ENCODE measurements around the gene TENM3. TPM values are rescaled to one million over a fixed set of nuclear protein-coding genes. Genes with fewer than 3 reads are reported as not detected.

TENM3 gene
- total RNA-seq, 4 donors from 2014 or later: 3.4 to 9.8 (median 6.9) TPM

- in situ Hi-C loops (cut with MboI; ENCODE audit: low pct_ligation_motif_present in 1 of 4, low pct_unique_long_range_greater_than_20kb in 1 of 4, low sequenced_read_pairs in 3 of 4) (no loop called here), intact Hi-C loops (cut with DNase I; ENCODE audit: low total_unique reads) (no loop called here)
- Histone ChIP-seq H3K9me3 (no peaks in the 10 kb centered on the region), H3K4me1 (peaks cover 0 to 14% (median 3%) of the 10 kb centered on the region in 4 donors), H3K36me3 (no peaks in the 10 kb centered on the region), H3K27me3 (peaks cover 31% of the 10 kb centered on the region), H3K4me3 (no peak overlapping the region), H3K27ac (no peak overlapping the region)
- TF ChIP-seq EP300 (IDR thresholded peaks at IDR 0.05; ENCODE audit: low read depth) (no peak), POLR2A (IDR thresholded peaks at IDR 0.05) (no peak)
- 24 to 45% methylated on average over 1 of the region's 1 CpG for WGBS, 2 donors (ENCODE audit: low coverage in 1 of 2)
- DNase-seq: no peak
Observed at GRCh38 chr4:182704077-182704476, 460.9 kb downstream of the TENM3 start.

- Histone ChIP-seq H3K27me3 (peaks cover 34% of the 10 kb centered on the region), H3K4me3 (no peak overlapping the region), H3K36me3 (no peaks in the 10 kb centered on the region), H3K27ac (no peak overlapping the region), H3K9me3 (no peaks in the 10 kb centered on the region), H3K4me1 (peaks cover 0 to 14% (median 3%) of the 10 kb centered on the region in 4 donors)
- TF ChIP-seq CTCF (IDR thresholded peaks at IDR 0.05) (no peak), POLR2AphosphoS5 (IDR thresholded peaks at IDR 0.05) (no peak)
- intact Hi-C loops (cut with DNase I; ENCODE audit: low total_unique reads) (no loop called here), in situ Hi-C loops (cut with MboI; ENCODE audit: low pct_ligation_motif_present in 1 of 4, low pct_unique_long_range_greater_than_20kb in 1 of 4, low sequenced_read_pairs in 3 of 4) (no loop called here)
- DNase-seq: no peak
- 56 to 63% methylated on average over 4 of the region's 4 CpGs for WGBS, 2 donors (ENCODE audit: low coverage in 1 of 2)
Observed at GRCh38 chr4:182704948-182705347, 461.7 kb downstream of the TENM3 start.

- no peak for TF ChIP-seq POLR2AphosphoS5 (IDR thresholded peaks at IDR 0.05)
- TF ChIP-seq CTCF (IDR thresholded peaks at IDR 0.05): no peak
- TF ChIP-seq POLR2A (IDR thresholded peaks at IDR 0.05): no peak
- no peak for TF ChIP-seq EP300 (IDR thresholded peaks at IDR 0.05; ENCODE audit: low read depth)
- Histone ChIP-seq H3K9me3 (no peaks in the 10 kb centered on the region), H3K27ac (no peak overlapping the region), H3K36me3 (no peaks in the 10 kb centered on the region), H3K27me3 (peaks cover 34% of the 10 kb centered on the region), H3K4me3 (no peak overlapping the region), H3K4me1 (peaks cover 0 to 14% (median 3%) of the 10 kb centered on the region in 4 donors)
- in situ Hi-C loops (cut with MboI; ENCODE audit: low pct_ligation_motif_present in 1 of 4, low pct_unique_long_range_greater_than_20kb in 1 of 4, low sequenced_read_pairs in 3 of 4) (no loop called here), intact Hi-C loops (cut with DNase I; ENCODE audit: low total_unique reads) (no loop called here)
- WGBS, 2 donors (ENCODE audit: low coverage in 1 of 2): 53 to 65% methylated on average over 11 of the region's 11 CpGs
- DNase-seq: no peak
Observed at GRCh38 chr4:182705389-182705788, 462.2 kb downstream of the TENM3 start.

- 37 to 45% methylated on average over 2 of the region's 2 CpGs for WGBS, 2 donors (ENCODE audit: low coverage in 1 of 2)
- H3K27me3 ChIP-seq: peaks cover 61% of the 10 kb centered on the region
- no peaks in the 10 kb centered on the region for H3K9me3 ChIP-seq
- no peak for DNase-seq
- no peak overlapping the region for H3K27ac ChIP-seq
- H3K4me1 ChIP-seq: no peaks in the 10 kb centered on the region
- intact Hi-C loops (cut with DNase I; ENCODE audit: low total_unique reads): no loop called here
- H3K36me3 ChIP-seq: no peaks in the 10 kb centered on the region
- TF ChIP-seq POLR2A (IDR thresholded peaks at IDR 0.05) (no peak), EP300 (IDR thresholded peaks at IDR 0.05; ENCODE audit: low read depth) (no peak), CTCF (IDR thresholded peaks at IDR 0.05) (no peak), POLR2AphosphoS5 (IDR thresholded peaks at IDR 0.05) (no peak)
- in situ Hi-C loops (cut with MboI; ENCODE audit: low pct_ligation_motif_present in 1 of 4, low pct_unique_long_range_greater_than_20kb in 1 of 4, low sequenced_read_pairs in 3 of 4): no loop called here
- no peak overlapping the region for H3K4me3 ChIP-seq
Observed at GRCh38 chr4:182711211-182711610, 468.0 kb downstream of the TENM3 start.

- TF ChIP-seq EP300 (IDR thresholded peaks at IDR 0.05; ENCODE audit: low read depth) (no peak), CTCF (IDR thresholded peaks at IDR 0.05) (no peak), POLR2AphosphoS5 (IDR thresholded peaks at IDR 0.05) (no peak), POLR2A (IDR thresholded peaks at IDR 0.05) (no peak)
- Histone ChIP-seq H3K9me3 (no peaks in the 10 kb centered on the region), H3K4me3 (no peak overlapping the region), H3K27me3 (peaks cover 37% of the 10 kb centered on the region), H3K36me3 (no peaks in the 10 kb centered on the region), H3K4me1 (no peaks in the 10 kb centered on the region), H3K27ac (no peak overlapping the region)
- in situ Hi-C loops (cut with MboI; ENCODE audit: low pct_ligation_motif_present in 1 of 4, low pct_unique_long_range_greater_than_20kb in 1 of 4, low sequenced_read_pairs in 3 of 4) (no loop called here), intact Hi-C loops (cut with DNase I; ENCODE audit: low total_unique reads) (no loop called here)
- 82% methylated on average over 3 of the region's 3 CpGs; no CpG with 5 or more reads in 1 of the 2 donors for WGBS, 2 donors (ENCODE audit: low coverage in 1 of 2)
- no peak for DNase-seq
Observed at GRCh38 chr4:182715548-182715947, 472.3 kb downstream of the TENM3 start.
